Right lobe of liver (tissue), 6 donors: ENCODE measurements around the gene BEND7. TPM values are rescaled to one million over a fixed set of nuclear protein-coding genes. Genes with fewer than 3 reads are reported as not detected.
A peak's percentile ranks its signal among the peaks of the same experiment; 100 is the strongest.

ENCODE experiments used
- ATAC-seq, 4 donors: fragments of 200-7000 bp; cut with Tn5 transposase; one replicate each; pipeline ENCODE4 v1.9.1; 2020; ENCODE audit warnings: mild to moderate bottlenecking in 4 of 4, moderate library complexity in 4 of 4
- DNase-seq, 3 donors: peaks; one replicate each; pipeline ENCODE4 v3.0.0-alpha.2; 2020
- H3K27ac ChIP-seq, 3 donors: fragments of 200-600 bp; one replicate each; pipeline ENCODE4 v1.8.0; 2022
- H3K27me3 ChIP-seq, 2 donors: fragments of 200-600 bp; one replicate each; pipeline ENCODE4 v1.8.0; 2022
- H3K36me3 ChIP-seq, 4 donors: fragments of 200-600 bp; sonication (generic) in 1 of 4; one replicate each; pipeline versions ENCODE4 v1.5.1 to v1.8.0; 2017 to 2022; ENCODE audit warnings: control low read depth in 1 of 4
- H3K4me1 ChIP-seq, 4 donors: fragments of 200-600 bp; sonication (generic) in 1 of 4; one replicate each; pipeline versions ENCODE4 v1.5.1 to v1.8.0; 2017 to 2022; ENCODE audit warnings: control low read depth in 1 of 4
- H3K4me3 ChIP-seq, 3 donors: fragments of 200-600 bp; one replicate each; pipeline ENCODE4 v1.8.0; 2022
- H3K9me3 ChIP-seq, 4 donors: fragments of 200-600 bp; sonication (generic) in 1 of 4; one replicate each; pipeline versions ENCODE4 v1.5.1 to v1.8.0; 2017 to 2022; ENCODE audit warnings: control low read depth in 1 of 4
- POLR2A ChIP-seq: fragments of 450-650 bp; IDR thresholded peaks from one replicate; pipeline ENCODE4 v1.6.1; 2017; ENCODE audit warnings: antibody characterized with exemption, mild to moderate bottlenecking
- WGBS: methylation state at CpG from one replicate; pipeline ENCODE4 v1.1.6; 2018; ENCODE audit warnings: low coverage, low lambda C conversion rate; ENCODE audit not compliant: insufficient coverage; ENCODE audit errors: missing lambda C conversion rate; 5-methylcytosine and 5-hydroxymethylcytosine counted together
- intact Hi-C, 2 donors: fragments of 100-400 bp; cut with DNase I; formaldehyde crosslinking; loops; one replicate each; pipeline versions ENCODE4 v1.11.2 to v1.14.1; 2022
- total RNA-seq, 6 experiments: library from RNA; depleted of rRNA in 2 of 6; stranded (reverse); fragments of >200 nt in 2 of 6; fragmentation: NEBNext Ultra II Directional in 3 of 6; extraction: Animal tissue kit (Norgen Biotek cat#: 25700) in 3 of 6; gene quantifications; one replicate each; pipeline versions ENCODE4 v1.1.0 to v1.2.4, GENCODE V29; 2016 to 2023
- TF ChIP-seq, protein P1 (sequence below), 4 donors: fragments of 200-600 bp in 3 of 4; fragments of 450-650 bp in 1 of 4; IDR thresholded peaks; one replicate each; pipeline versions ENCODE4 v1.5.1 to v1.8.0; 2016 to 2022; ENCODE audit warnings: antibody characterized with exemption in 4 of 4, mild to moderate bottlenecking in 2 of 4
- donor health status: DM: no; HTN: yes; CAD: no.
- donor health status: DM: no; HTN: no; CAD: no.
- donor health status: DM: no; HTN: no; CAD: no.
- donor health status: DM: no; HTN: yes; CAD: no.
- donor health status: DM: no; HTN: yes; CAD: no.

The BEND7 gene
- total RNA-seq, 6 experiments from 2014 or later, result 14.5 to 21.5 (median 15.6) TPM

GRCh38 chr10:13526948-13527863 lies 1.6 kb downstream of the BEND7 start:
- no peak for DNase-seq

GRCh38 chr10:13525663-13526062 lies 3.2 kb downstream of the BEND7 start:
- TF ChIP-seq, protein P1, sequence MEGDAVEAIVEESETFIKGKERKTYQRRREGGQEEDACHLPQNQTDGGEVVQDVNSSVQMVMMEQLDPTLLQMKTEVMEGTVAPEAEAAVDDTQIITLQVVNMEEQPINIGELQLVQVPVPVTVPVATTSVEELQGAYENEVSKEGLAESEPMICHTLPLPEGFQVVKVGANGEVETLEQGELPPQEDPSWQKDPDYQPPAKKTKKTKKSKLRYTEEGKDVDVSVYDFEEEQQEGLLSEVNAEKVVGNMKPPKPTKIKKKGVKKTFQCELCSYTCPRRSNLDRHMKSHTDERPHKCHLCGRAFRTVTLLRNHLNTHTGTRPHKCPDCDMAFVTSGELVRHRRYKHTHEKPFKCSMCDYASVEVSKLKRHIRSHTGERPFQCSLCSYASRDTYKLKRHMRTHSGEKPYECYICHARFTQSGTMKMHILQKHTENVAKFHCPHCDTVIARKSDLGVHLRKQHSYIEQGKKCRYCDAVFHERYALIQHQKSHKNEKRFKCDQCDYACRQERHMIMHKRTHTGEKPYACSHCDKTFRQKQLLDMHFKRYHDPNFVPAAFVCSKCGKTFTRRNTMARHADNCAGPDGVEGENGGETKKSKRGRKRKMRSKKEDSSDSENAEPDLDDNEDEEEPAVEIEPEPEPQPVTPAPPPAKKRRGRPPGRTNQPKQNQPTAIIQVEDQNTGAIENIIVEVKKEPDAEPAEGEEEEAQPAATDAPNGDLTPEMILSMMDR (IDR thresholded peaks at IDR 0.05), result no peak
- TF ChIP-seq POLR2A, result no peak
- peaks cover 0 to 13% (median 6%) of the 10 kb centered on the region in 4 donors for H3K4me1 ChIP-seq
- H3K36me3 ChIP-seq, result no peaks in the 10 kb centered on the region
- WGBS, result 69% methylated on average over 3 of the region's 3 CpGs
- H3K27ac ChIP-seq, result no peak overlapping the region
- H3K9me3 ChIP-seq, result no peaks in the 10 kb centered on the region
- no peaks in the 10 kb centered on the region for H3K27me3 ChIP-seq
- no peak for ATAC-seq
- intact Hi-C loops, result no loop called here
- no peak for DNase-seq
- no peak overlapping the region for H3K4me3 ChIP-seq

More at GRCh38 chr10:13526948-13527863, 1.6 kb downstream of the BEND7 start:
- peak overlapping the region; percentile 44 to 69 (median 56) for H3K27ac ChIP-seq
- H3K4me3 ChIP-seq, result peak overlapping the region; percentile 51 to 62 (median 53)
- ATAC-seq, result peak in 2 of 4 donors; percentile 15 to 64
- WGBS, result 24% methylated on average over 10 of the region's 10 CpGs
- H3K27me3 ChIP-seq, result no peaks in the 10 kb centered on the region
- TF ChIP-seq, protein P1 (IDR thresholded peaks at IDR 0.05), result no peak
- no peak for TF ChIP-seq POLR2A
- intact Hi-C loops, result no loop called here
- H3K36me3 ChIP-seq, result no peaks in the 10 kb centered on the region
- H3K4me1 ChIP-seq, result peaks cover 0 to 13% (median 6%) of the 10 kb centered on the region in 4 donors
- H3K9me3 ChIP-seq, result no peaks in the 10 kb centered on the region

DNA sequence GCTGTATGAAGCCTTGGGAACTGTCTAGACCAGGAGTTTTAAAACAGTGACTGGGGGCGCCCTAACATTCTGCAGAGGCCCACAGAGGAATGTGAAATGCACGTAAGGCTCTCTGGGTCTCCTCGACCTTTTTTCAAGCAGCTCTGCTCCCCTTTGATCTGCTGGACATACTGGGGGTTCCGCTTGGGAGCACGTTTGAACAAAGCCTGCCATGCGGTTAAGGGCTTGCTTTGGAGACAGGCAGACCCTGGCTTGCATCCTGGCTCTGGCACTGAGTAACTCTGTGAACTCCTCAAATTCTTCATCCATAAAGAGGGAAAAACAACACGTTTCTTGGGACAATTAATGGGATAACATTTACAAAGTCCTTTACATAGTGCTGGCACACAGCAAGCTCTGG lies 7.8 kb downstream of the BEND7 start:
- TF ChIP-seq, protein P1 (IDR thresholded peaks at IDR 0.05), result no peak
- no peak for TF ChIP-seq POLR2A
- no peak for DNase-seq
- Histone ChIP-seq H3K27me3 (no peaks in the 10 kb centered on the region), H3K27ac (no peak overlapping the region), H3K4me1 (no peaks in the 10 kb centered on the region), H3K9me3 (no peaks in the 10 kb centered on the region), H3K36me3 (no peaks in the 10 kb centered on the region), H3K4me3 (no peak overlapping the region)
- no peak for ATAC-seq
- intact Hi-C loops, result no loop called here
- WGBS, result 92% methylated on average over 7 of the region's 7 CpGs

DNA sequence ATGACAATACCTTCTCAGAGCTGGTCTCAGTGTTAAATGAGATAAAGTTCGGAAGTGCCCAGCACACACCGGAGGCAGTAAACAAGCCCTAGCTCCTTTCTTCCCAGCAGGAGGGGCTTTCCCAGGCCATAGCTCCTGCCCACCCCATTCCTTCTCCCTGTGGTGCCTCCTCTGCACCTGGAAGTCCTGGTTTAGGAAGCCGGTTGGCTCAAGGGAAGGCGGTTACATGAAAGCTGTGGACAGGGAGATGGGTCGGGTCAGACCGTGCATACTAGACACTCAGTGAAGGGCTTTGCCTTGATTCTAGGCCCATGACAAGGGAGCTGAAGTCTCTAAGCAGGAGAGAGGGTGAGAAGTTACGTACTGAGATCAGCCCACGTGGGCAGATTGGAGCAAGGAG lies 8.6 kb downstream of the BEND7 start:
- Histone ChIP-seq H3K27ac (no peak overlapping the region), H3K4me1 (peaks cover 0 to 5% (median 0%) of the 10 kb centered on the region in 4 donors), H3K4me3 (no peak overlapping the region), H3K9me3 (no peaks in the 10 kb centered on the region), H3K36me3 (no peaks in the 10 kb centered on the region), H3K27me3 (no peaks in the 10 kb centered on the region)
- intact Hi-C loops, result no loop called here
- ATAC-seq (no peak), DNase-seq (no peak)
- TF ChIP-seq, protein P1 (IDR thresholded peaks at IDR 0.05), result no peak
- TF ChIP-seq POLR2A, result no peak
- WGBS, result 89% methylated on average over 8 of the region's 8 CpGs
